UCSD-AML1 (cell line): ENCODE data around the gene MYO1H.

Experiments
- DNase-seq: peaks from one replicate; lab custom pipeline; 2025; ENCODE audit not compliant: unreplicated experiment; lab: John Stamatoyannopoulos, UW

The MYO1H gene

GRCh38 chr12:109489016-109489954, 141.6 kb downstream of the MYO1H start:
- no peak for DNase-seq

GRCh38 chr12:109489955-109490565, 142.4 kb downstream of the MYO1H start:
- DNase-seq, result no peak

GRCh38 chr12:109491671-109492070, 144.0 kb downstream of the MYO1H start:
- DNase-seq, result no peak

- DNase-seq, result no peak
Observed at GRCh38 chr12:109492371-109492770, 144.7 kb downstream of the MYO1H start.

- no peak for DNase-seq
Observed at GRCh38 chr12:109493090-109493489, 145.4 kb downstream of the MYO1H start.

GRCh38 chr12:109493938-109494337, 146.2 kb downstream of the MYO1H start:
- DNase-seq, result no peak

- DNase-seq, result no peak
Observed at GRCh38 chr12:109494348-109494881, 146.7 kb downstream of the MYO1H start.

- no peak for DNase-seq
Observed at GRCh38 chr12:109495012-109495411, 147.3 kb downstream of the MYO1H start.

GRCh38 chr12:109496306-109496705, 148.6 kb downstream of the MYO1H start:
- no peak for DNase-seq

GRCh38 chr12:109497675-109498074, 150.0 kb downstream of the MYO1H start:
- no peak for DNase-seq
